WTC11 (cell line): Measurements from ENCODE around the gene FHIT. TPM values are rescaled to one million over a fixed set of nuclear protein-coding genes. Genes with fewer than 3 reads are reported as not detected.

Experiments
- ATAC-seq: fragments of 200-7000 bp; cut with Tn5 transposase; 2 replicates; pipeline ENCODE4 v1.10.0; 2021; ENCODE audit warnings: mild to moderate bottlenecking, moderate library complexity
- CTCF ChIA-PET: fragments of 300-600 bp; sonication (Branson Sonifier 250); formaldehyde crosslinking; loops from one replicate; lab custom pipeline; 2021; ENCODE audit warnings: antibody characterized with exemption; lab: Charles Lee
- POLR2A ChIA-PET: fragments of 350-600 bp; sonication (Branson Sonifier 250); formaldehyde crosslinking; loops from one replicate; lab custom pipeline; 2021; ENCODE audit warnings: antibody characterized with exemption; lab: Charles Lee
- DNase-seq: peaks from one replicate; pipeline ENCODE4 v3.0.0; 2021; ENCODE audit warnings: low spot score
- H3K27ac Mint-ChIP-seq: 2 replicates; pipeline ENCODE4 v1.8.0; 2021; ENCODE audit warnings: mixed read lengths
- H3K27me3 Mint-ChIP-seq: 2 replicates; pipeline ENCODE4 v1.8.0; 2021; ENCODE audit warnings: low read depth, mild to moderate bottlenecking, moderate library complexity, mixed read lengths
- H3K36me3 Mint-ChIP-seq: 2 replicates; pipeline ENCODE4 v1.8.0; 2021; ENCODE audit warnings: mixed read lengths
- H3K4me1 Mint-ChIP-seq: 2 replicates; pipeline ENCODE4 v1.8.0; 2022; ENCODE audit warnings: mixed read lengths
- H3K4me3 Mint-ChIP-seq: 2 replicates; pipeline ENCODE4 v1.8.0; 2021; ENCODE audit warnings: mild to moderate bottlenecking, moderate library complexity, mixed read lengths
- H3K9me3 Mint-ChIP-seq: 2 replicates; pipeline ENCODE4 v1.8.0; 2021; ENCODE audit warnings: mixed read lengths
- ESRRA ChIP-seq: sonication (generic); formaldehyde crosslinking; IDR thresholded peaks from 2 replicates; pipeline ENCODE4 v1.8.1; 2022; ENCODE audit warnings: mild to moderate bottlenecking, missing genetic modification reagents, borderline replicate concordance
- GRHL2 ChIP-seq: fragments of 250-450 bp; sonication (Bioruptor Pico); IDR thresholded peaks from 2 replicates; pipeline ENCODE4 v1.8.0; 2022; ENCODE audit warnings: mild to moderate bottlenecking, moderate library complexity; ENCODE audit not compliant: insufficient replicate concordance, severe bottlenecking
- HMGA2 ChIP-seq: fragments of 250-450 bp; sonication (Bioruptor Pico); IDR thresholded peaks from 2 replicates; pipeline ENCODE4 v1.4.0; 2021; ENCODE audit warnings: mild to moderate bottlenecking, moderate library complexity
- HMGXB4 ChIP-seq: sonication (generic); formaldehyde crosslinking; IDR thresholded peaks from 2 replicates; pipeline ENCODE4 v1.8.1; 2023; ENCODE audit warnings: mild to moderate bottlenecking, moderate library complexity, missing genetic modification reagents
- IRF1 ChIP-seq: sonication (generic); formaldehyde crosslinking; IDR thresholded peaks from 2 replicates; pipeline ENCODE4 v1.8.0; 2023; ENCODE audit warnings: missing genetic modification reagents
- KAT7 ChIP-seq: sonication (generic); formaldehyde crosslinking; IDR thresholded peaks from 2 replicates; pipeline ENCODE4 v1.8.1; 2023; ENCODE audit warnings: missing genetic modification reagents, mild to moderate bottlenecking, borderline replicate concordance
- NFE2L1 ChIP-seq: sonication (generic); formaldehyde crosslinking; IDR thresholded peaks from 2 replicates; pipeline ENCODE4 v1.8.1; 2023; ENCODE audit warnings: missing genetic modification reagents
- NFYB ChIP-seq: sonication (generic); formaldehyde crosslinking; conservative IDR thresholded peaks from 2 replicates; pipeline ENCODE4 v1.8.0; 2022; ENCODE audit warnings: low read depth, missing genetic modification reagents
- NR1H2 ChIP-seq: sonication (generic); formaldehyde crosslinking; IDR thresholded peaks from 2 replicates; pipeline ENCODE4 v1.9.0; 2021; ENCODE audit warnings: mild to moderate bottlenecking, moderate library complexity, missing genetic modification reagents
- RORB ChIP-seq: fragments of 250-450 bp; sonication (Bioruptor Pico); IDR thresholded peaks from 2 replicates; pipeline ENCODE4 v1.9.0; 2021; ENCODE audit warnings: mild to moderate bottlenecking
- SMAD3 ChIP-seq: sonication (generic); formaldehyde crosslinking; IDR thresholded peaks from 2 replicates; pipeline ENCODE4 v1.8.0; 2022; ENCODE audit warnings: missing genetic modification reagents, mild to moderate bottlenecking, borderline replicate concordance
- TCF7 ChIP-seq: sonication (generic); formaldehyde crosslinking; IDR thresholded peaks from 2 replicates; pipeline ENCODE4 v1.8.0; 2022; ENCODE audit warnings: mild to moderate bottlenecking, low read depth, missing genetic modification reagents, moderate library complexity
- ZBTB21 ChIP-seq: sonication (generic); formaldehyde crosslinking; IDR thresholded peaks from 2 replicates; pipeline ENCODE4 v1.8.1; 2023; ENCODE audit warnings: mild to moderate bottlenecking, missing genetic modification reagents, borderline replicate concordance
- ZNF138 ChIP-seq: sonication (generic); formaldehyde crosslinking; conservative IDR thresholded peaks from 2 replicates; pipeline ENCODE4 v1.8.1; 2022; ENCODE audit warnings: mild to moderate bottlenecking, moderate library complexity, missing genetic modification reagents
- ZNF532 ChIP-seq: fragments of 250-450 bp; sonication (Bioruptor Pico); IDR thresholded peaks from 2 replicates; pipeline ENCODE4 v1.9.0; 2021; ENCODE audit warnings: mild to moderate bottlenecking, borderline replicate concordance
- ZNF671 ChIP-seq: fragments of 250-450 bp; sonication (Bioruptor Pico); IDR thresholded peaks from 2 replicates; pipeline ENCODE4 v1.8.0; 2021; ENCODE audit warnings: mild to moderate bottlenecking
- ZSCAN18 ChIP-seq: fragments of 250-450 bp; sonication (Bioruptor Pico); IDR thresholded peaks from 2 replicates; pipeline ENCODE4 v2.1.2; 2022; ENCODE audit warnings: mild to moderate bottlenecking, moderate library complexity
- total RNA-seq: library from RNA; stranded (reverse); gene quantifications from 3 replicates; pipeline ENCODE4 v1.2.3, GENCODE V29; 2021
- TF ChIP-seq, protein P1 (sequence below): sonication (generic); formaldehyde crosslinking; IDR thresholded peaks from 2 replicates; pipeline ENCODE4 v1.8.1; 2023; ENCODE audit warnings: mild to moderate bottlenecking, missing genetic modification reagents

FHIT gene
- total RNA-seq, 1 experiment from 2014 or later: 2.6 TPM

DNA sequence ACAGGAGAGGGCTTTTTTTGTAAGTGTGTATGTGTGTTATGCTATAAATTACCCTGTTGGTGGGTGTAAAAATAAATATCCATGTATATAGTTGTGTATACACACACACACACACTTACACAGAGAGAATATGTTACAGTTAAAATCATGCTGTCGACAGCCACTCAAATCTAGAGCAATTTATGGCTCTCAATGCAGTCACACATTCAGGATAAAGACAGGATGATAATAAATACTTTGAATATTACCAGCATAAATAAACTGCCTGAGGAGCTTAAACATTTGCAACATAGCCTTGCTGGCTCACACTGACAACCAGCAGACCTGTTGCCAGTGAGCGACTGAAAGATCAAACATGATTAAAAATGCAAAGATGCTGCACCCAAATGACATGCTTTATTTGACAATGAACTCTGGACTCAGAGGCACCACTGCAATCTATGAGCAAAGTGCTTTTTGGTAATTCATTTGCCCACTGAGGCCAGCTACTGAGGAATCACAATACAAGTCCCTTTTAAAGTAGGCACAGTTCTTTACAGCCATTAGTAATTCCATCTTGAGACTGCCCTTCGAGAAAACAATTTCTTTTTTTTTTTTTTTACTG, 458.9 kb downstream of the FHIT start (continued):
- TF ChIP-seq IRF1 (no peak), ESRRA (no peak)
- TF ChIP-seq, all 79 proteins: peak for 0

DNA sequence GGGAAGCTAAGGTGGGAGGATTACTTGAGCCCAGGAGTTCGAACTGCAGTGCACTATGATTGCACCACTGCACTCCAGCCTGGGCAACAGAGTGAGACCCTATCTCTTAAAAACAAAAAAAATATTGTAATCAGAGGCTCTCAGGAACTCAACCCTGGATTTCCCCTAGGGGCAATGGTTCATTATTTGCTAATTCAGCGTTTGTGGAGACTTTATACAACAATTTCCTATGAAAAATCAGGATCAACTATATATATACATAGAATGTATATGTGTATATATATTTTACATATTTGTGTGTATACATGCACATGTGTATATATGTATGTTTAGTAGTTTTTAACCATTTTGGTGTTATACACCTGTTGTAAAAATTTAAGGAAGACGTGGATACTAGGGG, 463.1 kb downstream of the FHIT start:
- Mint-ChIP-seq H3K4me3 (no peak overlapping the region), H3K4me1 (peaks cover 13% of the 10 kb centered on the region), H3K27ac (no peak overlapping the region), H3K27me3 (no peaks in the 10 kb centered on the region), H3K36me3 (peaks cover 5% of the 10 kb centered on the region), H3K9me3 (peaks cover 8% of the 10 kb centered on the region)
- ChIA-PET POLR2A (interaction anchor here (0.6 kb wide), 1 partner anchor 44 kb away, joined by 4 read pairs; no protein-coding TSS in a partner anchor), CTCF (no interaction called here)
- no peak for TF ChIP-seq ZSCAN18
- TF ChIP-seq HMGA2: no peak
- TF ChIP-seq NFE2L1 (CRISPR knock-in tag): no peak
- no peak for DNase-seq
- ATAC-seq: no peak

GRCh38 chr3:60781935-60782334, 469.3 kb downstream of the FHIT start:
- Mint-ChIP-seq H3K36me3 (peaks cover 60% of the 10 kb centered on the region), H3K4me1 (no peaks in the 10 kb centered on the region), H3K4me3 (no peak overlapping the region), H3K27me3 (peaks cover 3% of the 10 kb centered on the region), H3K27ac (no peak overlapping the region), H3K9me3 (peaks cover 66% of the 10 kb centered on the region)
- ChIA-PET POLR2A (no interaction called here), CTCF (no interaction called here)
- TF ChIP-seq NFE2L1 (CRISPR knock-in tag) (no peak), HMGXB4 (CRISPR knock-in tag) (no peak), GRHL2 (no peak), ZNF138 (no peak), TCF7 (CRISPR knock-in tag) (no peak), NFYB (CRISPR knock-in tag) (no peak), KAT7 (CRISPR knock-in tag) (no peak), NR1H2 (CRISPR knock-in tag) (no peak), ZNF671 (CRISPR knock-in tag) (no peak), RORB (CRISPR knock-in tag) (no peak), ZNF532 (no peak), SMAD3 (CRISPR knock-in tag) (no peak), ZBTB21 (no peak)
- TF ChIP-seq, protein P1, sequence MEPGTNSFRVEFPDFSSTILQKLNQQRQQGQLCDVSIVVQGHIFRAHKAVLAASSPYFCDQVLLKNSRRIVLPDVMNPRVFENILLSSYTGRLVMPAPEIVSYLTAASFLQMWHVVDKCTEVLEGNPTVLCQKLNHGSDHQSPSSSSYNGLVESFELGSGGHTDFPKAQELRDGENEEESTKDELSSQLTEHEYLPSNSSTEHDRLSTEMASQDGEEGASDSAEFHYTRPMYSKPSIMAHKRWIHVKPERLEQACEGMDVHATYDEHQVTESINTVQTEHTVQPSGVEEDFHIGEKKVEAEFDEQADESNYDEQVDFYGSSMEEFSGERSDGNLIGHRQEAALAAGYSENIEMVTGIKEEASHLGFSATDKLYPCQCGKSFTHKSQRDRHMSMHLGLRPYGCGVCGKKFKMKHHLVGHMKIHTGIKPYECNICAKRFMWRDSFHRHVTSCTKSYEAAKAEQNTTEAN (CRISPR knock-in tag): no peak
- ATAC-seq (no peak), DNase-seq (no peak)
